Measurements from ENCODE around the gene SLC6A15.

Gene SLC6A15

DNA sequence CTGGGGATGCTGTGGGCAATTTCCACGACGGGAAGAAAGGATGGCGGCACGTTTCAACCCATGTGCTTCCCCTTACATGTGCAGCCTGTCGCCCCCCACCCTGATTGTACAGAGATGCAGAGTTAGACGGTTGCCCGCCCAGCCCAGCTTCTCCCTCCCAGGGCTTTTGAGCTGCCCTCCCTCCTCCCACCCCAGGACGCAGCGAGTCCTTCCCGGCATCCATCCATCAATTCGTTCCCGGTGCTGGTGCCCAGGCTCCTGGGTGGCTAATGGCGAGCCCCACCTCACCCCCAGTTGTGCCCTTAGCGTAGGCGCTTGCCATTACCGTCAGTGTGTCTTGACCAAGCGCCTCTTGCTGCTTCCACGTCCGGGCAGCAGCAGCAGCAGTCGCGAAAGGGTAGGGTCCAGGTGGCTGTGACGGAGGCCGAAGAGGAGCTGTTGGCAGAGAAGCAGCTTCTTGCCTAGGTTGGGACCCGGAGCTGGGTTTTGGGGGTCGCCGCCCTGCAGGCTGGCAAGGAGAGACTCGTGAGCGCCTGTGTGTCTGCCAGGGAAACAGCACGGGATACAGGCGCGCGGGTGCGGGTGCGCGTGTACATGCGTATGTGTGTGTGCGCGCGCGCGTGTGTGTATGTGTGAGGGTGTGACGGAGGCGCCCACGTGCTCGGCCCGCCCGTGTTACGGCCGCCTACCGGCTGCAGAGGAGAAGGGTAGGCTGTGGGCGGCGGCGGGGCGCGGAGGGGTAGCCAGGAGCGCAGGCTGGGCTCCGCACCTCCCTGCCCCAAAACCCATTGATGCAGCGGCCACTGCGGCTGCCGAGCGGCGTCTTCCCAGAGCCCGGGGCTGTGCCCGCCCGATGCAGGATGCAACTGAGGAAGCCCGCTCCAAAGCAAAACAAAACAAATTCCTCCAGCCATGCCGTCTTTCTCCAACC lies at the start of gene SLC6A15:
Gene SLC6A15, minus strand, starts transcription at position 602 of the 931 bp plus-strand sequence. CDS start 20,679 bp downstream, outside the sequence.
- no peak for DNase-seq

DNA sequence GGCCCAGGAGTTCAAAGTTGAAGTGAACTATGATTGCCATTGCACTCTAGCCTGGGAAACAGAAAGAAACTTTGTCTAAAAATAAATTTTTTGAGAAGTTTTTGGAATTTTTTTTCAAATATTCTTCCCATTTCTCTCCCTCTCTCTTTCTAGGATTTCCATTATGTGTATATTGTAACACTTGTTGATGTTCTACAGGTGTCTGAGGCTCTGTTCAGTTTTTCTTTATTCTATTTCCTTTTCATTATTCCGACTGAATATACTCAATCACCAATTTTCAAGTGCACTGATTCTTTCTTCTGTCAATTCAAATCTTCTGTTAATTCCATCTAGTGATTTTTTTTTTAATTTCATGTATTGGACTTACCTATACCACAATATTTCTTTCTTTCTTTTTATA lies 48.3 kb upstream of the SLC6A15 start:
- DNase-seq, result no peak

DNA sequence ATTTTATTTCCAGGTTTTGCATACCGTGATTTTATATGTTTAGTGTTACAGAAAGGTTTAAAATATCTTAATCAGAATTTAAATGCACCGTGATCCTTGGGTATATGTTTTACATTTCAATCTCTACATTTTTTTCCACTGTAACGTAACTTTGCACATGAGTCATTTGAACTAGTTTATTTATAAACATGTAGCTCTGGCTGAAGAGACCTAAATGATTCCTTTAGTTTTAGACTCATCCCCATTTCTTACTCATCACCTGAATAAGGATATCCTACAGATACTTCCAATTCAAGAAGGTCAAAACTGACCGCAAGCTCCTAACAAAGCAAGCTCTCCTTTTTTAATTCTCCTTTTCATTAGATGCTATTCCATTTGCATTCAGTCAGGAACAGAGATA lies 42.7 kb upstream of the SLC6A15 start:
- DNase-seq, result no peak

DNA sequence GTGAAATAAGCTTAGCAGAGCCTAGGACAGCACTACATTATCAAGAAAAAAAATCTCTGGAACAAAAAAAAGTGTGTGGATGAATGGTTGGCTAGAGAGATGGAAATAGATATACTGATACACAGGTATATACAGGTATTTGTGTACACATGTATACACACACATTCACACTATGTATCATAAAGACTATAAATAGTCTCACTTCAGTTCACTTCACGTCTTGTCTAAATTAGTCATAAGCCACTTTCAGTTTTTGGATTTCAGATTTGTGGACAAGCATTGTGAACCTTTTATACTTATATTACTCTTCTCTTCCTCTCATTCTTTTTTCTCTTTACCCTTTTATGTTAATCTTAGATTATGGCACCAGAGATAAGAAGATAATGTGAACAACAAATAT lies 41.8 kb upstream of the SLC6A15 start:
- no peak for DNase-seq

DNA sequence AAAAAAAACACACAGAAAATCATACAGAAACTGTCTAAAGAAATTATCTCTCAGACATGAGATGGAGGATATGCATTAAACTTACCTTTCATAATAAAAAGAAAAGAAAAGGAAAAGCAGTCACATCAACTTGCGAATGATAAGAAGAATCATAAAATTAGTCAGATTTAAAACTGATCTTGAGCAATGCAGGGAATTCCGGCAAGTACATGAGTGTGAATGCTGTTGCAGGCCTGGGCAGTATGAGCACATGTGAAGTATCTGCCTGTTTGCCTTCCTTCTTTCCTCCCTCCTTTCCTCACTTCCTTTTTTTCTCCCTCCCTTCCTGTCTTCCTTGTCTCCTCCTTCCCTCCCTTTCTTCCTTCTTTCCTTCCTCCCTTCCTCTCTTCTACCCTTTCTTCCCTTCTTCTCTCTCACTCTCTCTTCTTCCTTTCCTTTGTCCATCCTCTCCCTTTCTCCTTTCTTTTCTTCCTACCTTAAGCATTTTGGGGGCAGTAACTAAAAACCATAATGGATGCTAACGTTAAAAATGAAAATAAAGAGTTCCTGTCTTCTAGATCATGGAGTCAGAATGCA lies 38.5 kb upstream of the SLC6A15 start:
- no peak for DNase-seq

DNA sequence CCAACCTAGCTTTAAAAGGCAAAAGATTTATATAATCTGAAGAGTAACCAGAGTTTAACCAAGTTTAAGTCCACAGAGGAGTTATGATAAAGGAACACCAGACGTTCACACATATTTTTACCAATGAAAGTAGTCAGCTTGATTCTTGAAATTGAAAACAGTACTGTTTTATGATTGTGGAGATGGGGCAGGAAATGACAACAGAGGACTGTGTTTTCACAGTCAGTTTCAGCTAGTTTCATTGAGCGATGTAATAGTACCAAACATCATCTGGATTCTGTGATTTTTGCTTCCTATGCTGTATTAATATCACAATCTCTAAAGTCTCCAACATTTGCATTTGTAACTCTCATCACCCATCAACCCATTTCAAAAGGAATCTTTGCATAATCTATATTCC lies 34.2 kb upstream of the SLC6A15 start:
- DNase-seq, result no peak

DNA sequence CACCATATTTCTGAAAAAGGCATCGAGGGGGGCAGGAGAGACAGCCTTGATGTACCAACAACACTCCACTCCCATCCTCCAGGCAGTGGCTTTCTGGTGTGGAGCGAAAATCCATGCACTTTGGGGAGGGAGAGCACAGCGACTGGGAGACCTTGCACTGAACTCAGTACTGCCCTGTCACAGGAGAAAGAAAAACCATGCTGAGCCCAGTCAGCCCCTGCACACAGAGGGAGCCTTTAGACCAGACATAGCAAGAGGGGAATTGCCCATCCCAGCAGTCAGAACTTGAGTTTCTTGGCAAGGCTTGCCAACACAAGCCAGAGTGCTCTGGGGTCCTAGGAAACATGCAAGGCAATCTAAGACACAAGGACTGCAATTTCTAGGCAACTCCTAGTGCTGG lies 24.8 kb upstream of the SLC6A15 start:
- no peak for DNase-seq

DNA sequence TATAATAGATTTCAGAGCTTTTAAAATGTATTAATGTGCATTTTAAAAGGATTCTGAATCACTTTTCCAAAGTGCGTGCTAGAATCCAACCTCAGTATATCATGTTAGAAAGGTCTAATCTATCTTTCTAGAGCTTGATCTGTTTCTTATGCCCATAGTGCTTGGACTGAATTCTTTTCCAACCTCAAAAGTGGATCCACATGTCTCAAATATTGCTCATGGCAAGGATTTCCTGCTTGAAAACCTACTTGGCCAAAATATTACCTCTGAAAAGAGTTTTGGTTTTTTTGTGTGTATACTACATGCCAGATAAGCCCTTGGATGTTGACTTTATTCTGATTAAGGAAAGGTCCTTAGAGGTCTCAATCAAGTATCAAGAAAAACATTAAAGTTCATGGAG lies 16.9 kb upstream of the SLC6A15 start:
- no peak for DNase-seq

DNA sequence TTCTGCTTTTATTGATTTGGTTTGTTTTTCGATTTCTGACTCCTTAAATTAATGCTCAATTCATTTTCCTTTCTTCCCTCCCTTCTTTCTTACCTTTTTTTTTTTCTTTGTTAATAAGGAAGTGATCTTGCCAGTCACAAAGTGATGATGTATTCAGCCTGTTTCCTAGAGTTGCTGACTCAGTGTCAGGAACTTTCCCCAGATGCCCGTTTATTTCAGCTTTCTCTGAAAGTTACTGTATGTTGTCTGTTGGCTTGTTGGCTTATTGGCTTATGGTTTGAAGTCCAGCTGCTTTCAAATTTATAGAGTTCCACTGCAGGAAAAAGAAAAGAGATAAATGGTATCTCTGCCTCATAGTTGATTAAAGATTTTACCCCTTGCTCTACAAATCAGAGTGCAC lies 12.4 kb upstream of the SLC6A15 start:
- no peak for DNase-seq

DNA sequence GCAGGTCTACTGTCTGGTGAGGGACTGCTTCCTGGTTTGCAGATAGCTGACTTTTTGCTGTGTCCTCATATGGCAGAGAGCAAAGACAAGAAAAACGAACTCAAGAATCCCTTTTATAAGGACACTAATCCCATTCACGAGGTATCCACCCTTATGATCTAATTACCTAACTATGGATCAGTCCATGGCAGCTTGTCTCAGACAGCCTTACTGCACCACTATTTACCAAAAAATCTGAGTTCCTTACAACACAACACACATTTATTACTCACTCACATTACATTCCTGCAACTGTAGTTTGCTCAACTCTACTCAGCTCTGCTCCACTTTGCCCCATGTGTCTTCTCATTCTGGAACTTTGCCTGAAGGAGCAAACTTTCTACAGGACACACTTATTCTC lies 10.1 kb upstream of the SLC6A15 start:
- DNase-seq, result no peak

DNA sequence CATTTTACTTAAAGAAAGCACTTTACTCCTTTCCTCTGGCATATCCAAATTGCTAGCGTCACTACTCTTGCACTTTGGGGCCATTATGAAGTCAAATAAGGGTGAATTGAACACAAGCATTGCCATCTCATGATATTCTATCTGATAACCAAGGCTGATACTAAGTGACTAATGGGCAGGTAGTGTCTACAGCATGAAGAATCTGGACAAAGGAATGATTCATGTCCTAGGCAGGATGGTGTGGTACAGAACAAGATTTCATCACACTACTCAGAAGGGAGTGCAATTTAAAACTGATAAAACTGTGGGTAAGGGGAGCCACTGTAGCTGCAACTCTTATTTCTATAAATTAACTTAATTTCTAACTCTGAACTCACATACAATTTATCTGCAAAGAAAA lies 7.7 kb upstream of the SLC6A15 start:
- no peak for DNase-seq

DNA sequence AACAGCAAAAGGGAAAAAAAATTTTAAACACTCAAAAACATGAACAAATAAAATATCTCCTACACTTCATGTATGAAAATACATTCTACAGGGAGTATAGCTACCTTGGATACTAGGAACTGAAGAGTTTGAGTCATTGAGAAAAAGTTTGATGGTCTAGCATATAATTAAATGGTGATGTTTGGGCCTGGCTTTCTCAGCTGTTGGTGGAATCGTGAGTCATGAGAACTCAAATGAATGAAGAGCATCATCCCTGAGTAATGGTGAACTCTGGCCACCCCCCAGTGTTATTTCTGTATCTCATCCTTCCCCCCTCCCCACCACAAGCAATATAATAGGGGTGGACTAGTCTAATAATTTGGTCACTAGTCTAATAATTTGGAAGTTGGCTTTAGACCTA lies 6.7 kb upstream of the SLC6A15 start:
- DNase-seq, result no peak

DNA sequence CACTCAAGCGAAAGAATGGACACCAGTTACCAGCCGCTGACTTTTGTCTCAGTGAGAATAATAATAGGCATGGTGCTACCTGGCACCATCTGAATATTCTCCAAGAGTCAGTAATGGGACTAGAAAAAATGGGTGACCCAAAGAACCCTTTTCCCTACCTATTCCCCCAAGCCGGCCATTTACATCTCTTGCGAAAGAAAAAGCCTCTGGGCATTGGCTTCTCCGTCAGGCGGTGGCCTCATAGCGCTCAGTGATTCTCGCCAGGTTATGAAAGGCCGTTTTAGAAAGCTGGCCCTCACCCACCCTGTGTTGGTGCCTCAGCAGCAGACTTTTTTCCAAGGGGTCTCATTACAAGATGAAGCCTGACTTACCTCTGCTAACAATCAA lies 523 bp upstream of the SLC6A15 start:
- DNase-seq, result no peak

DNA sequence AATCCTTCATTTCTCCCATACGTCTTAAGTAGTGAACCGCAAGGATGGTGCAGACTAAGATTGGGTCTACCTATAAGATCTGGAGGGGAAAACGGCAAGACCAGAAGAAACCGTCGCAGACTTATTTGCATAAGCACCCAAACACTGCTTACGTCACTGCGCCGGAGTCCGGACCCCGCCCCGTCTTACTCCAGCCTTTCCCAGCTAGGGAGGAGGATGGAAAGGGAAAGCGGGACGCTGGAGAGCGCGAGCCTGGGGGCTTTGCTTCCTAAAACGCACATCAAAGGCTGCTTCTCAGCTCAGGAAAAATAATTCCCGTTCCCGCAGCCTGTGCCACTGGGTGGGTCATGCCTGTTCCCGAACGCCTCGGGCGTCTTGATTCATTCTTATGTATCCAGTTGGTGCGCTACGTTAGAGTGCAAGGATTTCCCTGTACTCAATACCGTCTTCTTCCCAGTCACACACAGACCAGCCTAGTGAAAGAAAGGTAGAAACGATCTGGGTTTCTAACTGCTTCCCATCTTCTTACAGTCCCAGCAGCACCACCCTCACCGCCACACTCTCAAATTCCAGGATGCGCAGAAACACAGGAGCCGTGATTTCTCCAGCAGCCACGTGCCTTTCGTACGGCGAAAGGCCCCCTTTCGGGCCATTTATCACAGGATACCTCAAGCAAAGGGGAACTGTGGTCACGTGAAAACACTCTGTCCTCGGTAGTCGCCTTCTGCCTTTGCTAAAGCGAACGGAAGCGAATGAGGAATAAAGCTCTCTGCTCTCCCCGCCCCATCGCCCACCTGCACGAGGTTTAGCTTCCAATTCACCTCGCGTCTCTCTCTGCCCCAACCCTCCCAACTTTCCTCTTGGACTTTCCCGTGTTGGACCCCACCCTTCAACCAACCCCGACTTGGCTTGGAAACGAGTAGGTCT lies 1.1 kb downstream of the SLC6A15 start:
- DNase-seq, result no peak

DNA sequence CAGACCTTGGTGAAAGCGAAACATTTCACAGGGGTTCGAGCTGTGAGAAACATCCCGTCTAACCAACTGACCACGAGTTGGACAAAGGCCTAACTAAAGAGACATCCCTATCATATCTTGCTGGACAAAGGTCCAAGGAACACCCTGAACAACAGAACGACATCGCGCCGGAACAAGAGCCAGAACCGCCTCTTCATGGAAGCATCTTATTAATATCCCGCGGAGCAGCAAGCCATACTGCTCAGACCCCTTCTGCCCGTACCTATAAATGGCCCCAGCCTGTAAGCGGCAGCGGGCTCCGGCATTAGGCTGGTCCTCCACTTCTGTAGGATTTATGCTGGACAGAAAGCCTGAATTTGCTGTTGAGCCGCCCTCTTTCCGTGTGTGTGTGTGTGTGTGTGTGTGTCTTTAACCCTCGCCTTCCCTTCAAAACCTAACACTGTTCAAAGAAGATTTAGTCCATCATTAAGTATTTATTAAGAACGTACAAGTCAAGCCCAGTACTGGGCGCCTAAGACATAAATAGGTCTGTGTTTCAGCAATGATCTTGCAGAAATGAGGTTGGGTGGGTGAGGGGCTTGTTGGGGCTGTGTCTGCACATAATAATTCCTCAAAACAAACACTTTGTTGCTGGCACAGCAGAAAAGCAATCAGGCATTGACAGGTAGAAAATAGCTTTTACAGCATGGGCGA lies 1.9 kb downstream of the SLC6A15 start:
- DNase-seq, result no peak

DNA sequence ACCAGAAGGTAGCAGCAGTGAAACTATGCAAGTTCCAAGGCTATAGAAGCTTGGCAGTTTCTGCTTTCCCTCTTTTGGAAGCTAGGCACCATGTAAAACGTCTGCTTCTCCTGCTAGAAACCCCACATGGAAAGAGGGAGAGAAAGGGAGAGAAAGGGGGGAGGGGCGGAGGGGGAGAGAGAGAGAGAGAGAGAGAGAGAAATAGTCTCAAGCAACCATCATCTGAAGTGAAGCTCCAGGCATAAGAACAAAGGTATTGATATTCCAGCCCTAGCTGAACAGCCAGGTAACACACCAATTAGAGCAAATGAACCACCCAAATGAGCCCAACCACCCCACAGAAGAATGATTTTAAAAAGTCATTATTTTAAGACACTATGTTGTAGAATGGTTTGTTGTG lies 8.5 kb downstream of the SLC6A15 start:
- no peak for DNase-seq

DNA sequence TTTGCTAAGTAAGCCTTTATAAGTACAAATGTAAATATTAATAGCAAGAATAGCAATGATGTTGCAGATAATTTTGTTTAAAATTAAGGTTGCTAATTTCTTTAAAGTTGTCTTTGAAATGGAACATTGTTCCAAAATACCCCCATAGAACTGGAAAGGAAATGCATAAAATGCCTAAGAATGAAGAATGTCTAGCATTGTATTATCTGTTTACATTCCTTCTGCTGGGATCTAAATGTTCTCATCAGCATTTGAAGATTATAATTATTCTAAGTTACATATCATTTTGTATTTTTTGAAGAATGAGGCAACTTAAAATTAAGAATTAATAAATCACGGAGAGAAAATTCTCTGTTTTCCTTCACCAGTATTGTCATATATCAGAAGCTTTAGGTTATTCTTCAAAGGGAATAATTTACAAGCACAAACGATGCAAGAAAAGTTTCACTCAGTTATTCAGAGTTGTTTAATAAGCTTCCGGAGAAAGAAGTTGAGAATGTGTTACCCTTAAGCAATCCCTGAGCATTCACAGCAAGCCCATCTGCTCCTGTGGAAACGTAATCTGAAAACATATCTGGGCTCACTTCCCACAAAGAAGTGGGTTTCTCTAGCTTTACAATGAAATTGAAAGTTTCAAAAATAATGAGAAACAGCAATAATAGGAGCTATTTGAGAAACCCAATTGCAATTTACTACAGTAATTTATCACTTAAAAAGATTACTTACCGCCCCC lies 21.3 kb downstream of the SLC6A15 start:
- no peak for DNase-seq

DNA sequence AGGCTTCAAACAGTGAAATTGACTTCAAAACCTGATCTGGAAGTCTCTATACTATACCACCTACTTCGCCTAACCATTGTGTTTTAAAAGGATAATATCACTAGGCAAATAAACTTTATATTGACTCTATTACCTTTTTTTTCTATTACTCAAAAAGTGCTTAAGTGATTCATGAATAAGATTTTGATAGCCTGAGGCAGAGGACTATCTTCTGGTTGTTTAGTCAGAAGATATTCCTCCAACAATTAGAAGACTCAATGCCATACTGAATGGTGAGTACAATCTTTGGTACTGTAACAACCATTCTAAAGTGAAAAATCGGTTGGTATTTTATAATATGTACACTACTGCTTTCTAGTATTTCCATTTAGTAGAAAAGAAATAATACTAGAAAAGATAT lies 22.8 kb downstream of the SLC6A15 start:
- DNase-seq, result no peak

DNA sequence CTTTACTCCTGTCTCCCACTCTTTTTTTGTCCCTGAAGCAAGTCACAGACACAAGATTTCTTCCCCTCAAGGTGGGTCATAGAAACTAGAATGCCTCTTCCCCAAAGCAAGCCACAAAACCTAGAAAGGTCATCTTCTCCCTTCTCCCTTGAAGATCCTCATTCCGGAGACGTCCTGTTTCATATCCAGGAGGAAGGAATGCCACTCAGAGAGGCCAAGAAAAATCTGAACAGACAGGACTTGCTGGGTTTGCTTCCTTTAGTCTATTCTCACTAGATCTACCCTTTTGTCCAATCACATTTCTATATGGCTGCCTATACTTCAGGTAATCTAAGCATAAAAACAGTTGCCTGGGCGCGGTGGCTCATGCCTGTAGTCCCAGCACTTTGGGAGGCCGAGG lies 23.7 kb downstream of the SLC6A15 start:
- no peak for DNase-seq

DNA sequence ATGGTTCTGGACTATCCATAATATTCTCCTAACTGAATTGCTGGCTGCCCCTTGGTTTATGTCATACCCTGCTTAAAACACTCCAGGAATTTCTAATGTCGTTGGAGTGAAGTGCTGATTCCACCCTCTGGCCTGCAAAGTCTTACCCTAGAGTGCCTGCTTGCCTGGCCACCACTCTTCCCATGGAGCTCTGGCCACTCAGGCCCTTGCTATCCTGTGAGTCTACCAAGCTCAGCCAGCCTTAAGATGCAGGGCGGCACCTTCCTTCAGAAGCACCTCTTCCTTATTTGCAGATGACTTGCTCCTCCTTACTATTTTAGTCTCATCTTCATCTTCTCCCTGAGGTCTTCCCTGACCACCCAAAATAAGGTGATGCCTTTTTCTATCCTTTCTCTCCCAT lies 35.3 kb downstream of the SLC6A15 start:
- no peak for DNase-seq

DNA sequence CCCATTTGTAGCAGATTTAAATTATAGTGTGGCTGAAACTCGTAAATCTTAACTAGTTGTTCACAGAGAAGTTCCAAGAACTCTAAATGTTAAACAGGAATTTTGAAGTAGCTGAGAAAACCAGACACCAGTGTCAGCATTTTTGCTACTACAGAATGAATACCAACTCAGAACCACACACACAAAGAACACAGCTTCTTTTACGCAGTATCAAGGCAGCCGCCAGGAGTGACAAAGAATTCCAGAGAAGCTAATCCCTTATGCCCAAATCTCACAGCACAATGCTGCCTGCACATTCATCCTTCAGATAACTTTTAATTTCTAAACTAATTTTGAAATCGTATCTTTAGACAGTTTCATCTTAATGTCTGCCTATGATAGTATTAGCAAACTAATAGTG lies 37.4 kb downstream of the SLC6A15 start:
- DNase-seq, result no peak

DNA sequence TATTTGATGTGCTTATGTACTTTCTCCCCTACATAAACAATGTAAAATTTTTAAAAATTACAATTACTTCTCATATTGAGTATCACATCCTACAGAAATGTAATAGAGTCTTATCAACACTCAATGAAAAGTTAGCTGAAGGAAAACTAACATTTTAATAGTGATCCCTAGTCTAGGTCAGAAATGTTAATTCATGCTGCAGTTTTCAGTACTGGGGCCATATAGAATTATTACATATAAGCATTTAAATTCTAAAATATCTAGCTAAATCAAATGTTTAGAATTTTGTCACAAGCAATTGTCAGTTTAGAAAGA lies 37.8 kb downstream of the SLC6A15 start:
- DNase-seq, result no peak

All from CD4-positive, alpha-beta T cell treated with Interleukin-12 subunit alpha and Interleukin-12 subunit beta, for 1 hour (primary cell).